ENCODE data around the gene FOXP1. TPM values are rescaled to one million over a fixed set of nuclear protein-coding genes. Genes with fewer than 3 reads are reported as not detected.

FOXP1 gene
- total and polyA plus RNA-seq, 4 donors, result 4.9 to 35.4 (median 32.0) TPM

GRCh38 chr3:71074423-71074822 is 509.1 kb downstream of the FOXP1 start:
- Histone ChIP-seq H3K36me3 (ENCODE audit: control insufficient read depth in 4 of 4, insufficient read depth in 3 of 4, low read depth in 1 of 4, low read length in 3 of 4) (no peaks in the 10 kb centered on the region), H3K27ac (ENCODE audit: low read depth in 1 of 2, low read length in 2 of 2) (no peak overlapping the region), H3K4me1 (ENCODE audit: control insufficient read depth in 4 of 4, insufficient read depth in 4 of 4, low read length in 3 of 4) (peaks cover 0 to 7% (median 3%) of the 10 kb centered on the region in 4 donors), H3K4me3 (ENCODE audit: low read depth in 1 of 3, low read length in 3 of 3) (no peak overlapping the region), H3K27me3 (ENCODE audit: control insufficient read depth in 4 of 4, insufficient read depth in 4 of 4, low read length in 3 of 4) (no peaks in the 10 kb centered on the region), H3K9ac (ENCODE audit: low read depth in 1 of 2, low read length in 2 of 2) (no peak overlapping the region), H3K9me3 (ENCODE audit: control insufficient read depth in 4 of 4, low read length in 3 of 4) (no peaks in the 10 kb centered on the region)
- no peak for TF ChIP-seq SP1 (IDR thresholded peaks at IDR 0.05)
- TF ChIP-seq RXRA (IDR thresholded peaks at IDR 0.05), result no peak
- TF ChIP-seq JUND (IDR thresholded peaks at IDR 0.05), result no peak
- no peak for TF ChIP-seq FOXA1 (IDR thresholded peaks at IDR 0.05)
- no peak for TF ChIP-seq HNF4G (IDR thresholded peaks at IDR 0.05)
- no peak for TF ChIP-seq RAD21 (IDR thresholded peaks at IDR 0.05)
- no peak for TF ChIP-seq YY1 (IDR thresholded peaks at IDR 0.05)
- no peak for TF ChIP-seq FOXA2 (IDR thresholded peaks at IDR 0.05)
- no peak for TF ChIP-seq REST (IDR thresholded peaks at IDR 0.05)
- no peak for TF ChIP-seq HNF4A (conservative IDR thresholded peaks at IDR 0.05)
- no peak for TF ChIP-seq EGR1 (IDR thresholded peaks at IDR 0.05; ENCODE audit: low read depth in 2 of 2)
- TF ChIP-seq, protein P1, sequence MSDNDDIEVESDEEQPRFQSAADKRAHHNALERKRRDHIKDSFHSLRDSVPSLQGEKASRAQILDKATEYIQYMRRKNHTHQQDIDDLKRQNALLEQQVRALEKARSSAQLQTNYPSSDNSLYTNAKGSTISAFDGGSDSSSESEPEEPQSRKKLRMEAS (IDR thresholded peaks at IDR 0.05), result no peak
- TF ChIP-seq GABPA (IDR thresholded peaks at IDR 0.05 in 1 of 2, conservative IDR thresholded peaks at IDR 0.05 in 1 of 2), result no peak
- TF ChIP-seq ATF3 (IDR thresholded peaks at IDR 0.05), result no peak
- TF ChIP-seq, protein P2, sequence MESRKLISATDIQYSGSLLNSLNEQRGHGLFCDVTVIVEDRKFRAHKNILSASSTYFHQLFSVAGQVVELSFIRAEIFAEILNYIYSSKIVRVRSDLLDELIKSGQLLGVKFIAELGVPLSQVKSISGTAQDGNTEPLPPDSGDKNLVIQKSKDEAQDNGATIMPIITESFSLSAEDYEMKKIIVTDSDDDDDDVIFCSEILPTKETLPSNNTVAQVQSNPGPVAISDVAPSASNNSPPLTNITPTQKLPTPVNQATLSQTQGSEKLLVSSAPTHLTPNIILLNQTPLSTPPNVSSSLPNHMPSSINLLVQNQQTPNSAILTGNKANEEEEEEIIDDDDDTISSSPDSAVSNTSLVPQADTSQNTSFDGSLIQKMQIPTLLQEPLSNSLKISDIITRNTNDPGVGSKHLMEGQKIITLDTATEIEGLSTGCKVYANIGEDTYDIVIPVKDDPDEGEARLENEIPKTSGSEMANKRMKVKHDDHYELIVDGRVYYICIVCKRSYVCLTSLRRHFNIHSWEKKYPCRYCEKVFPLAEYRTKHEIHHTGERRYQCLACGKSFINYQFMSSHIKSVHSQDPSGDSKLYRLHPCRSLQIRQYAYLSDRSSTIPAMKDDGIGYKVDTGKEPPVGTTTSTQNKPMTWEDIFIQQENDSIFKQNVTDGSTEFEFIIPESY (IDR thresholded peaks at IDR 0.05), result no peak
- TF ChIP-seq, protein P3, sequence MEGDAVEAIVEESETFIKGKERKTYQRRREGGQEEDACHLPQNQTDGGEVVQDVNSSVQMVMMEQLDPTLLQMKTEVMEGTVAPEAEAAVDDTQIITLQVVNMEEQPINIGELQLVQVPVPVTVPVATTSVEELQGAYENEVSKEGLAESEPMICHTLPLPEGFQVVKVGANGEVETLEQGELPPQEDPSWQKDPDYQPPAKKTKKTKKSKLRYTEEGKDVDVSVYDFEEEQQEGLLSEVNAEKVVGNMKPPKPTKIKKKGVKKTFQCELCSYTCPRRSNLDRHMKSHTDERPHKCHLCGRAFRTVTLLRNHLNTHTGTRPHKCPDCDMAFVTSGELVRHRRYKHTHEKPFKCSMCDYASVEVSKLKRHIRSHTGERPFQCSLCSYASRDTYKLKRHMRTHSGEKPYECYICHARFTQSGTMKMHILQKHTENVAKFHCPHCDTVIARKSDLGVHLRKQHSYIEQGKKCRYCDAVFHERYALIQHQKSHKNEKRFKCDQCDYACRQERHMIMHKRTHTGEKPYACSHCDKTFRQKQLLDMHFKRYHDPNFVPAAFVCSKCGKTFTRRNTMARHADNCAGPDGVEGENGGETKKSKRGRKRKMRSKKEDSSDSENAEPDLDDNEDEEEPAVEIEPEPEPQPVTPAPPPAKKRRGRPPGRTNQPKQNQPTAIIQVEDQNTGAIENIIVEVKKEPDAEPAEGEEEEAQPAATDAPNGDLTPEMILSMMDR (IDR thresholded peaks at IDR 0.05; ENCODE audit: low read depth, low read length, missing input control), result no peak
- TF ChIP-seq TAF1 (conservative IDR thresholded peaks at IDR 0.05), result no peak
- TF ChIP-seq NR2F2 (IDR thresholded peaks at IDR 0.05), result no peak
- WGBS, result 97% methylated on average over 3 of the region's 3 CpGs
- no peak for DNase-seq (ENCODE audit: low spot score)
